Effector memory CD4-positive, alpha-beta T cell (primary cell): ENCODE measurements around the gene PHF2.

ENCODE experiments used
- DNase-seq, 3 donors: peaks; one replicate each; pipeline ENCODE4 v3.0.0-alpha.2; 2020
- H3K27ac ChIP-seq: 2 replicates; pipeline ENCODE4 v1.7.0; 2013; ENCODE audit warnings: mild to moderate bottlenecking, low read length, moderate library complexity; ENCODE audit not compliant: insufficient read depth, poor library complexity, severe bottlenecking
- H3K27me3 ChIP-seq: replicated peaks from 2 replicates; pipeline ENCODE4 v1.7.0; 2013; ENCODE audit warnings: mild to moderate bottlenecking, low read length; ENCODE audit not compliant: insufficient read depth, control insufficient read depth, poor library complexity, severe bottlenecking
- H3K36me3 ChIP-seq: 2 replicates; pipeline ENCODE4 v1.7.0; 2013; ENCODE audit warnings: mild to moderate bottlenecking, low read length, moderate library complexity; ENCODE audit not compliant: control insufficient read depth, insufficient read depth
- H3K4me1 ChIP-seq: 2 replicates; pipeline ENCODE4 v1.7.0; 2013; ENCODE audit warnings: low read length, mild to moderate bottlenecking; ENCODE audit not compliant: control insufficient read depth, insufficient read depth, poor library complexity, severe bottlenecking
- H3K4me3 ChIP-seq: 2 replicates; pipeline ENCODE4 v1.7.0; 2013; ENCODE audit warnings: low read length, low read depth, mild to moderate bottlenecking; ENCODE audit not compliant: insufficient read depth, poor library complexity, severe bottlenecking
- H3K9me3 ChIP-seq: 2 replicates; pipeline ENCODE4 v1.7.0; 2013; ENCODE audit warnings: mild to moderate bottlenecking, low read length, moderate library complexity; ENCODE audit not compliant: control insufficient read depth

Gene PHF2

GRCh38 chr9:93586290-93587057, 10.1 kb downstream of the PHF2 start:
- H3K27me3 ChIP-seq: no peaks in the 10 kb centered on the region
- no peak overlapping the region for H3K4me3 ChIP-seq
- no peak overlapping the region for H3K27ac ChIP-seq
- no peaks in the 10 kb centered on the region for H3K36me3 ChIP-seq
- DNase-seq: no peak
- no peaks in the 10 kb centered on the region for H3K9me3 ChIP-seq
- H3K4me1 ChIP-seq: peaks cover 8% of the 10 kb centered on the region

GRCh38 chr9:93587284-93587650, 10.9 kb downstream of the PHF2 start:
- Histone ChIP-seq H3K36me3 (no peaks in the 10 kb centered on the region), H3K4me1 (peaks cover 8% of the 10 kb centered on the region), H3K27ac (no peak overlapping the region), H3K9me3 (no peaks in the 10 kb centered on the region), H3K4me3 (no peak overlapping the region), H3K27me3 (no peaks in the 10 kb centered on the region)
- no peak for DNase-seq

DNA sequence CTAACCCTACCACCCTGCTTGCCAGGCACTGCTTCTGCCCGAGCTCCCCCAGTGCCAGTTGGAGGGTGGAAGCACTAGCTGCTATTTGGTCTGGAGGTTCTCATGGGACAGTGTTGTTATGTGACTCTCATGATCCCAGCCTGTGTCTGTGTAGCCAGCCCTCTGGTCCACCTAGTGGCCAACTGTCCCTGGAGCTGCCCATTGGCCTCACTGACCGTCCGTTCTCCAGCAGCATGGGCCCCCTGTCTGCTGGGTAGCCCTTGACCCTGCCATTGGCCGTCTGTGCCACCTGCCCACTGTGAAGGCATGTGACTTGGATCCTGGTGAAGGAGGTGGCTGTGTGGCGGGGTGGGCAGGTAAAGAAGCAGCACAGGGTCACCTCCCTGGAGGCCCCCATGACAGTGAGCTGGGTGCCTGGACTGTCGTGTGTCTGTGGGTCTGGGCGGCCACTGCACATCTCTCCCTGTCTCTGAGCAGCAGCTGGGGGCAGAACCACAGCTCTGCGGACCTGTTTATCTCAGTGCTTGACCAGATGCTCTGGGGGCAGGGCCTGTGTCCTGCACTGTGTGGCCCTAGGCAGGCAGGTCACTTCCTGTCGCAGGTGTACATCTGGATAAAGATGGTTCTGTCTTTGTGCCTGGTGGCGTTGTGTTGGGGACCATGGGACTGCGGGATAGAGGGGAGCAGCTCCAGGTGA, 11.4 kb downstream of the PHF2 start:
- Histone ChIP-seq H3K27me3 (no peaks in the 10 kb centered on the region), H3K9me3 (no peaks in the 10 kb centered on the region), H3K36me3 (no peaks in the 10 kb centered on the region), H3K27ac (no peak overlapping the region), H3K4me1 (peaks cover 8% of the 10 kb centered on the region), H3K4me3 (no peak overlapping the region)
- DNase-seq: no peak

DNA sequence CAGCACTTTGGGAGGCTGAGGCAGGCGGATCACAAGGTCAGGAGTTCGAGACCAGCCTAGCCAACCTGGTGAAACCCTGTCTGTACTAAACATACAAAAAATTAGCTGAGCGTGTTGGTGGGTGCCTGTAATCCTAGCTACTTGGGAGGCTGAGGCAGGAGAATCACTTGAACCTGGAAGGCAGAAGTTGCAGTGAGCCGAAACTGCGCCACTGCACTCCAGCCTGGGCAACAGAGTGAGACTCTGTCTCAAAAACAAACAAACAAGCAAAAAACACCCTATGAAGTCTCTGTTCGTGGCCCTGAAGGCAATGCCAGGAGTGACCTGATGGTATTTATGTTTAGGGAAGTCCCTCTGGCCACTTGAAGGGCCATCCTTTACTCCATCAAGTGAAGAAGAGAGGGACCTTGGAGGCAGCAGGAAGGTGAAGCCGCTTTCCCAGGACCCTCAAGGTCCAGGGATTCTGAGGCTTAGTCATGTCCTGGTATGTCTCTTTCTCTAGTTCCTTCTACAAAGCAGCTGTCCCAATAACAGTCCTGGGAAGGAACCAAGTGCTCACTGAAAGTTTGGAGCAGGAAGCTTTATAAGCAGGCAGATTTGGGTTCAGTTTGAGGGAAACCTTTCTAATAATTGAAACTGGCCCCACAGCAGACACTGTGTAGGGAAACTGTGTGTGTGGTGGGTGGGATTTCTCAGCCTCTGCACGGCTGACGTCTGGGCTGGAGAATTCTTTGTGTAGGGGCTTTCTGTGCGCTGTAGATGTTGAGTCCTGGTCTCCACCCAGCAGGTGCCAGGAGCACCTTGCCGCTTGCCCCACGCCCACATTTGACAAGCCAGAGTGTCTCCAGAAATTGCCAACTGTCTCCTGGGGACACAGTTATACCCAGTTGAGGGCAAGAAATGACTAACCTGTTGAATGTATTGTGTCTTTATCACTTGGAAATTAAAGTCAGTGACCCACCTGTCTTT, 12.5 kb downstream of the PHF2 start:
- Histone ChIP-seq H3K27ac (no peak overlapping the region), H3K4me1 (peaks cover 8% of the 10 kb centered on the region), H3K27me3 (no peaks in the 10 kb centered on the region), H3K36me3 (no peaks in the 10 kb centered on the region), H3K9me3 (no peaks in the 10 kb centered on the region), H3K4me3 (no peak overlapping the region)
- DNase-seq: no peak

DNA sequence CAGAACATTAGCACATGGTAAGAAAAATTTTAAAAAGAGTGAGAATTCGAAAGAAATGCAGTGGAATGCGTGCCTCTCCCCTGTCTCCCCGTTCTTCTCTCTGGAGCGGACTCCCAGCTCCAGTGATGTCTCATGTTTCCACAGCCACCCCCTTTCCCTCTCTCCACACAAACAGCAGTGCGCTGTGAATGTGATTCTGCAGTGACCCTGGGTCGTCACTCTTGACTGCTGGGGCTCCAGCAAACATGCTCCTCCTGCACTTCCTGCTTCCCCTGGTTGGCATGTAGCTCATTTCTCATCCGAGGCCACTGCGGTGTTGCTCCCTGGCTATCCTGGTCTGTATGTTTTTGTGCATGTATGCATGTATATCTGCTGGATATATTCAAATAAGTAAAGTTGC, 13.3 kb downstream of the PHF2 start:
- H3K4me1 ChIP-seq: peaks cover 8% of the 10 kb centered on the region

DNA sequence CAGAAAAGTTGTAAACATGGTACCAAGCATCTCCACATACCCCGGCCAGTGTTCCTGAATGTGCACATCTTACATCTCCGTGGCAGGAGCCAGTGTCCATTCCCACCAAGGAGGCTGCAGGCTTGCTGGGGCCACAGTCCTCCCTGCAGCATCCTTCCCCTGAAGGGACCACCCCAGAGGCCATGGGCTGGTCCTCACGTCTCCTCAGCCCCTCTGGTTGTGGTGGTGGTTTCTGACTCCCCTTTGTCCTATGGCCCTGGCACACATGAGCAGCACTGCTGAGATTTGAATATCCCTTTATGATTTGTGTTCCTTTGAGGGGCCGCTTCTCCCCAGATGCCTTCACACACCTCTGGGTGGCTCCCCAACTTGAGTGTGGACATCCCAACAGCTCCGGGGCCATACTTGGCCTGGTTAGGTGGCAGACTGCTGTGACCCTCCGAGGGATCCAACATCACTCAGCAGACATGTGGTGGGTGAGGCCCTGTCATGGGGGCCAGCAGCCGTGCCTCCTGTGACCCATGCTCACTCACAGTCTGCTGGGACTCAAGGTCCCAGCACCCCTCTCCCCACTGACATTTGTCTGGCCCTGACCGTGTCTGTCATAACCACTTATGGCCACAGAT, 14.3 kb downstream of the PHF2 start:
- Histone ChIP-seq H3K4me1 (peaks cover 8% of the 10 kb centered on the region), H3K27ac (no peak overlapping the region), H3K36me3 (no peaks in the 10 kb centered on the region), H3K4me3 (no peak overlapping the region), H3K27me3 (no peaks in the 10 kb centered on the region), H3K9me3 (no peaks in the 10 kb centered on the region)
- no peak for DNase-seq

More for the DNA sequence above, 13.3 kb downstream of the PHF2 start:
- Histone ChIP-seq H3K4me3 (no peak overlapping the region), H3K27ac (no peak overlapping the region), H3K9me3 (no peaks in the 10 kb centered on the region), H3K27me3 (no peaks in the 10 kb centered on the region), H3K36me3 (no peaks in the 10 kb centered on the region)
- no peak for DNase-seq

DNA sequence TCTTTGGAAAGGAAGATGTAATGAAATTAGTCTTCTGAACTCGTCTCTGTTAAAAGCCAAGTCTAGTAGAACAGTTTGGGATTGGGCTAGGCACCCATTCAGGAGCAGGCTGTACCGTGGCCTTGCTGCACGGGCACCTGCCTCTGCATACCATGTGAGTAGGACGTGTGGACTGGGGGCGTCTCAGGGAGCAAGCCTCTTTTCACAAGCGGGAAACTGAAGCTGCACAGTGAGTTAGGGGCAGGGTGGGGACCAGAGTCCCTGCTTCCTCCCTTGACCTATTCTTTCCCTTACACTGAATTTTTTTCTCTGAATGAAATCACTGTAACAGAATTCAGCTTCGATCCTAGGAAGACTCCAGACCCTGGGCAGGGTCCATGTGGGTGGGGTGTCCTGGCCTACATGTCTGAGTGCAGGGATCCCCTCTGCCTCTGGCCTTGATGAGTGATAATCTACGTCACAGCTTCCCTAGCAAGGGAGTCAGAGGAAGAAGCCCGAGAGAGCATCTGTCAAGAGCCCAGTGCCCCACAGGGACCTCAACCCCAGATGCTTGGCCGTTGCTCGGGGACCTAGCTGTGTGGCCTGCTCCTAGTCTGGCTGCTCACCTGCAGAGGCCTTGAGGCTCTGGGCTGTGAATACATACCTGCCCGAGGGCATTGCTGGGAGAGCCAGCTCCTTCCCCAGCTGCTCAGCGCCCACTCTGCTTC, 15.1 kb downstream of the PHF2 start:
- Histone ChIP-seq H3K4me3 (no peak overlapping the region), H3K36me3 (no peaks in the 10 kb centered on the region), H3K4me1 (peaks cover 6% of the 10 kb centered on the region), H3K27me3 (no peaks in the 10 kb centered on the region), H3K27ac (no peak overlapping the region), H3K9me3 (no peaks in the 10 kb centered on the region)
- DNase-seq: no peak

DNA sequence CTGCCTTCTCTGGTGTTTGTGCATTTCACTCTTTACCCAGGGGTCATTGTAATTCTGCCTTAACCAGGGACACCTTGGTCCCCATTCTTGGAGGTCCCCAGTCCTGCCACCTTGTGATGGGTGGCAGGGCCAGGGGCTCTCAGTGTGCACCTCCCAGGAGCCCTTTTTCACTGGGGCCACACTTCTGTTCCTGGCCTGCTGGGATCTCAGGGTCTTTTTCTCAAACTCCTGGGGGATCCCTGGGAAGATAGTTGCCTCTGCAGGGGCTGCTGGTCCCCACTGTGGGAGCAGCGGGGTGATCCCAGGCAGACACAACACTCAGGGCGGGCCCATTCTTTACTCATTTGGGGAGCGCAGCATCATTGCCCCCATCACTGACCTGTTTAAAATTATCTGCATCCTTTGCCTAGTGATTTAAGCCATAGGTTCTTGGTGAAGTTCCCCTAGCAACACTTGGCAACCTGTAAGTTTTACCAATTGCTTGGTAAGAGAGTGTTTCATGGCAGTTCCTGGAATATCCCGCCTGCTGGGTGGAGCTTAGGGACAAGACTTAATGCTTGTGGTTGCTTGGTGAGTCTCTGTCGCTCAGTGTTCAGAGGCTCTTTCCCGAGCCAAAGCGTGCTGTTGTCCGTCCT, 15.7 kb downstream of the PHF2 start:
- Histone ChIP-seq H3K9me3 (no peaks in the 10 kb centered on the region), H3K36me3 (no peaks in the 10 kb centered on the region), H3K4me3 (no peak overlapping the region), H3K27me3 (no peaks in the 10 kb centered on the region), H3K4me1 (peaks cover 3% of the 10 kb centered on the region), H3K27ac (no peak overlapping the region)
- DNase-seq: no peak

DNA sequence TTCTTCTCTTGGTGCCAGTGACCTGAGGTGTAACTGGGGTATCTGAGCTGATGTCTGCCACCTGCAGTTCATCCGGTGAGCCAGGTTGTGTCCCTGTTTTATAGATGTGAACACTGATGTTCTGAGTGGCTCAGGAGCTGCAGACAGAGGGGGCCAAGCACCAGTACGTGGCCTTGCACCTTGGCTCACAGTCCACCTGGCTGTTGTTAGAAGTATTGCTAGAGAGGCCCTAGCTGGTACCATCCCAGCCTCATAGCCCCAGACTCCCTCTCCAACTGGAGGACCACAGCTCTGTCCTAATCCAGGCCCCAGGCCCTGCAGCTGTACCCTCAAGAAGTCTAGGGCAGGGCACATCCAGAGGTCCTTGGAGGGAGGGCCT, 16.2 kb downstream of the PHF2 start:
- Histone ChIP-seq H3K9me3 (no peaks in the 10 kb centered on the region), H3K4me1 (peaks cover 3% of the 10 kb centered on the region), H3K4me3 (no peak overlapping the region), H3K27me3 (no peaks in the 10 kb centered on the region), H3K36me3 (no peaks in the 10 kb centered on the region), H3K27ac (no peak overlapping the region)
- no peak for DNase-seq
